ENCODE measurements around the gene SLC6A6. TPM values are rescaled to one million over a fixed set of nuclear protein-coding genes. Genes with fewer than 3 reads are reported as not detected.

SLC6A6 gene
- total and polyA plus RNA-seq, 2 experiments from 2014 or later = 27.5 to 150 TPM

GRCh38 chr3:14369675-14370669 is 32.4 kb upstream of the SLC6A6 start:
- TF ChIP-seq ZNF331 (CRISPR knock-in tag; IDR thresholded peaks at IDR 0.05; ENCODE audit: low read depth) (no peak), JUNB (IDR thresholded peaks at IDR 0.05; ENCODE audit: unreplicated experiment) (no peak), EZH2phosphoT487 (IDR thresholded peaks at IDR 0.05; ENCODE audit: unreplicated experiment) (no peak), CREB1 (CRISPR knock-in tag; IDR thresholded peaks at IDR 0.05; ENCODE audit: low read depth) (no peak), STAT1 (IDR thresholded peaks at IDR 0.05; ENCODE audit: unreplicated experiment) (no peak), POLR2AphosphoS5 (IDR thresholded peaks at IDR 0.05; ENCODE audit: low read depth) (no peak), EZH2 (IDR thresholded peaks at IDR 0.05; ENCODE audit: low read depth, unreplicated experiment) (no peak), ZNF462 (CRISPR knock-in tag; IDR thresholded peaks at IDR 0.05) (peak; percentile 17; the same call in 1 of the 2 replicates), NANOG (IDR thresholded peaks at IDR 0.05; ENCODE audit: borderline replicate concordance) (no peak), ETS1 (IDR thresholded peaks at IDR 0.05) (no peak), CTCF (conservative IDR thresholded peaks at IDR 0.05; ENCODE audit: low read depth in 2 of 2) (peak; percentile 43 to 76)
- Mint-ChIP-seq H3K27me3 (ENCODE audit: insufficient read depth, low read depth, poor library complexity) (peaks cover 19% of the 10 kb centered on the region), H3K27ac (no peak overlapping the region), H3K4me1 (peaks cover 37% of the 10 kb centered on the region), H3K36me3 (ENCODE audit: low read depth) (no peaks in the 10 kb centered on the region), H3K4me3 (no peak overlapping the region), H3K9me3 (no peaks in the 10 kb centered on the region)
- DNase-seq (ENCODE audit: low spot score) (peak; percentile 79), ATAC-seq (peak; percentile 91)
- Histone ChIP-seq H2AFZ (peak overlapping the region; percentile 78; the same call in 1 of the 2 replicates), H3K79me2 (replicated peaks; ENCODE audit: insufficient read depth) (no peaks in the 10 kb centered on the region), H3K27ac (ENCODE audit: low read depth) (no peak overlapping the region), H3K27me3 (ENCODE audit: insufficient read depth) (no peaks in the 10 kb centered on the region), H4K20me1 (replicated peaks; ENCODE audit: insufficient read depth) (no peaks in the 10 kb centered on the region), H3K4me2 (no peak overlapping the region), H3K36me3 (ENCODE audit: insufficient read depth) (no peaks in the 10 kb centered on the region), H3K9me2 (ENCODE audit: insufficient read depth) (no peaks in the 10 kb centered on the region), H3K4me3 (no peak overlapping the region), H3F3A (replicated peaks; ENCODE audit: low read depth) (no peaks in the 10 kb centered on the region), H3K4me1 (ENCODE audit: insufficient read depth) (no peaks in the 10 kb centered on the region)

Data from GM23338 (cell line).